ENCODE measurements around the gene WASHC2C.
"Not testable (repeated sequence)": the region's sequence is repeated elsewhere in the genome, so short reads cannot be mapped to it uniquely, and the experiment has no call there.

Gene WASHC2C, protein sequence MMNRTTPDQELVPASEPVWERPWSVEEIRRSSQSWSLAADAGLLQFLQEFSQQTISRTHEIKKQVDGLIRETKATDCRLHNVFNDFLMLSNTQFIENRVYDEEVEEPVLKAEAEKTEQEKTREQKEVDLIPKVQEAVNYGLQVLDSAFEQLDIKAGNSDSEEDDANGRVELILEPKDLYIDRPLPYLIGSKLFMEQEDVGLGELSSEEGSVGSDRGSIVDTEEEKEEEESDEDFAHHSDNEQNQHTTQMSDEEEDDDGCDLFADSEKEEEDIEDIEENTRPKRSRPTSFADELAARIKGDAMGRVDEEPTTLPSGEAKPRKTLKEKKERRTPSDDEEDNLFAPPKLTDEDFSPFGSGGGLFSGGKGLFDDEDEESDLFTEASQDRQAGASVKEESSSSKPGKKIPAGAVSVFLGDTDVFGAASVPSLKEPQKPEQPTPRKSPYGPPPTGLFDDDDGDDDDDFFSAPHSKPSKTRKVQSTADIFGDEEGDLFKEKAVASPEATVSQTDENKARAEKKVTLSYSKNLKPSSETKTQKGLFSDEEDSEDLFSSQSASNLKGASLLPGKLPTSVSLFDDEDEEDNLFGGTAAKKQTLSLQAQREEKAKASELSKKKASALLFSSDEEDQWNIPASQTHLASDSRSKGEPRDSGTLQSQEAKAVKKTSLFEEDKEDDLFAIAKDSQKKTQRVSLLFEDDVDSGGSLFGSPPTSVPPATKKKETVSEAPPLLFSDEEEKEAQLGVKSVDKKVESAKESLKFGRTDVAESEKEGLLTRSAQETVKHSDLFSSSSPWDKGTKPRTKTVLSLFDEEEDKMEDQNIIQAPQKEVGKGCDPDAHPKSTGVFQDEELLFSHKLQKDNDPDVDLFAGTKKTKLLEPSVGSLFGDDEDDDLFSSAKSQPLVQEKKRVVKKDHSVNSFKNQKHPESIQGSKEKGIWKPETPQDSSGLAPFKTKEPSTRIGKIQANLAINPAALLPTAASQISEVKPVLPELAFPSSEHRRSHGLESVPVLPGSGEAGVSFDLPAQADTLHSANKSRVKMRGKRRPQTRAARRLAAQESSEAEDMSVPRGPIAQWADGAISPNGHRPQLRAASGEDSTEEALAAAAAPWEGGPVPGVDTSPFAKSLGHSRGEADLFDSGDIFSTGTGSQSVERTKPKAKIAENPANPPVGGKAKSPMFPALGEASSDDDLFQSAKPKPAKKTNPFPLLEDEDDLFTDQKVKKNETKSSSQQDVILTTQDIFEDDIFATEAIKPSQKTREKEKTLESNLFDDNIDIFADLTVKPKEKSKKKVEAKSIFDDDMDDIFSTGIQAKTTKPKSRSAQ (N-terminal part only)

GRCh38 chr10:45726703-45727420 lies at the start of gene WASHC2C:
TSS of gene WASHC2C (plus strand) at chr10:45727266. CDS start at chr10:45727318, 52 bp downstream.
- peak; percentile 32 to 86 for DNase-seq

- not testable (repeated sequence) for DNase-seq
Observed at GRCh38 chr10:45678467-45678866, 48.6 kb upstream of the WASHC2C start.

- not testable (repeated sequence) for DNase-seq
Observed at GRCh38 chr10:45710200-45710796, 16.8 kb upstream of the WASHC2C start.

DNA sequence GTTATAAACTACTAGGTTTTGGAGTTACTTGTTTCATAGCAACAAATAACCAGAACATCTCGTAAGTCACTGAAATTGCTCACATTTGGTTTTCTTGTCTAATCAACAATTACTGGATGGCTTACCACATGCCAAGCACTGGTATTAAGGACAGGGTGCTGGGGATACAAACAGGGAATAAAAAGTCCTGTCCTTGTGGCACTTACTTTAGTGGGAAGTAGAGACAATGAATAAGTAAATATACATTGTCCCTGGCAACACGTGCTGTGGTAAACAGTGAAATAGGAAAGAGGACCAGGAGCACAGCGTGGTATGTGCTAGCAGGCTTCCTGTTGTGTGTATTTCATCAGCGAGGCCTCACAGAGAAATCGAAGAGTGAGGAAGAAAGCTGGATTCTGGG lies 15.8 kb upstream of the WASHC2C start:
- not testable (repeated sequence) for DNase-seq

GRCh38 chr10:45717053-45717452 lies 10.0 kb upstream of the WASHC2C start:
- not testable (repeated sequence) for DNase-seq

DNA sequence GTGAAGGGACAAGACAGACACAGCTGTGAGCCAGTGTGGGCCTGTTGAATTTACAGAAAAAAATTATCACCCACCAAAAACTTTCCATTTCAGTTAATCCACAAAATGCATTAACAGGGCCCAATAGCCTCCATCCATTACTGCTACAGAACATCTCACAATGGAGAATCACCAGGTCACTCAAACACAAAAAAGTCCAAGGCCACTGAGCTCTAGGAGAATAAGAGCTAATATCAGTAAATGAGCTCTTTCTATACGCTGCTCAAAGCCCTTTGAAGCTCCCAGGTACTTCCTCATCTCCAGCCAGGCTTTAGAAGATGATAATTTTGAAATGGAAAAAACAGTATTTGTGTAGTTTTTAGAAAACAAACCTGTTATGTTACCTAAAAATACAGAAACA lies 9.4 kb upstream of the WASHC2C start:
- DNase-seq, result not testable (repeated sequence)

GRCh38 chr10:45721503-45721902 lies 5.6 kb upstream of the WASHC2C start:
- not testable (repeated sequence) for DNase-seq

- not testable (repeated sequence) for DNase-seq
Observed at GRCh38 chr10:45723851-45724250, 3.2 kb upstream of the WASHC2C start.

DNA sequence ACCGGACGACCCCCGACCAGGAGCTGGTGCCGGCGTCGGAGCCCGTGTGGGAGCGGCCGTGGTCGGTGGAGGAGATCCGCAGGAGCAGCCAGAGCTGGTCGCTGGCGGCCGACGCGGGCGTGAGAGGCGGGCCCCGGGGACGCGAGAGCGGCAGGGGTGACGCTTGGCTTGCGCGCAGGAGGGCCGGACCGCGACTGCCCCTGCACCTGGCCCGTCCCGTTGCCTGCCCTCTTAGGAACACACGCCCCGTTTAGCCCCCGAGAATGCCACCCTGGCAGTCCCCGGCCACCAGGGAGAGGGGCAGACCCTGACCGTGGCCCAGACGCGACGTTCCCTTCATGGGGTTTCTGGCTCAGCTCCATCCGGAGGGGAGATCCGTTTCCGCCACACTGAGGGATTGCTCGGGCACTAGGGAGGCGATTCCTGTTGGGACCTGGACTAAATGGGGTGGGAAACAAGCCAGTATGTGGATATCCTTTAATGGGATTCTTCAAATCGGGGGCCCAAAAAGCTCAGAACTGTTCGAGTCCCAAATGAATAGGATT lies 427 bp downstream of the WASHC2C start:
- not testable (repeated sequence) for DNase-seq

DNA sequence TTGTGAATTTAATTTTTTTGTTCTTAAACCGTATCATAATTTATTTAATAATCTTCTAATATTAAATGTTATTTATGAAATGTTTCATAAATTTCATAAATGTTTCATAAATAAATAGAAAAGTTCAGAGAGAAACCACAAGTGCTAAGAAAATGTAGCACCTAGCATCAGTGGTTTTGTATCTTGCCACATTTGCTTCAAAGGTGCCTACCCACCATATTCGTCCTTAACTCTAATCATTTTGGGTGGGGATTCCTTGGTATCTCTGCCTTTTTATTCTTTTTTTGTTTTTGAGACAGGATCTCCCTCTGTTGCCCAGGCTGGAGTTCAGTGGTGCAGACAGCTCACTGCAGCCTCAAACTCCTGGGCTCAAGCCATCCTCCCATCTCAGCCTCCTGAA lies 7.4 kb downstream of the WASHC2C start:
- not testable (repeated sequence) for DNase-seq

GRCh38 chr10:45734867-45735266 lies 7.8 kb downstream of the WASHC2C start:
- not testable (repeated sequence) for DNase-seq

- not testable (repeated sequence) for DNase-seq
Observed at GRCh38 chr10:45741559-45741958, 14.5 kb downstream of the WASHC2C start.

- DNase-seq, result not testable (repeated sequence)
Observed at GRCh38 chr10:45742014-45742413, 14.9 kb downstream of the WASHC2C start.

GRCh38 chr10:45751141-45751540 lies 24.1 kb downstream of the WASHC2C start:
- DNase-seq, result not testable (repeated sequence)

GRCh38 chr10:45752210-45752609 lies 25.1 kb downstream of the WASHC2C start:
- not testable (repeated sequence) for DNase-seq

- DNase-seq, result not testable (repeated sequence)
Observed at GRCh38 chr10:45753979-45754495, 27.0 kb downstream of the WASHC2C start.

DNA sequence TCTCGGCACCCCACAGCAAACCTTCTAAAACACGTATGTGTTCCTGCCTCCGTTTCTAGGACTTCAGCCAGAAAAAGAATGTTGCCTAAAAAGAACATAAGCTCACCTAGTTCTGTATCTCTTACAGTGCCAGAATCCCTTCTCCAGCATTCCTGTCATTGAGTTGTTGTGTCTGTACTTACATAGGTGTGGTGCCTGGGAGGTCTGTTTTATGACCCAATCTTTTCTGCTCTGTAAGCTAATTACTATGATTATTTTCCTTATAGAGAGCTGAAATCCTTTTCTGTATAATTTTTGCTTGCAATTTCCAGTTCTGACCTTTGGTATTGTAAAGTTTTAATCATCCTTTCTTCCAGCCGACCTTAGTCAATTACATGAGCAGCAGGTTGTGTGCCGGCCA lies 28.0 kb downstream of the WASHC2C start:
- not testable (repeated sequence) for DNase-seq

DNA sequence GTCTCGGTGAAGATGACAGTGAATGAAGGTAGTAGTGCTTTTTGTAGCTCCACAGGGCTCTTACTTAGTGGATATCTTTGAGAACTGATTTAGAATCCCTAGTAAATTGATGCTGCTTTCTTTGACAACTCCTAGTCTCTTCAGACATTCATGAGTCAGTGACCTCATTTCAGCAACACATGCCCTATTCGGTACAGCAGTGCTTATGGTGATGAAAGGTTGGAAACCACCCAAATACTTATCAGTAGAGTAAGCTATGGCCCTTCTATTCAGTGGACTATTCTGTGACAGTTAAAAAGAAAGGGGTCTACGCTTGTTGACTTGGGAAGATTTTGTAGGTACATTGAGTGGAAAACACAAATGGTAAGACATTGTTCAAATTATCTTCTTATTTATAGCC lies 29.0 kb downstream of the WASHC2C start:
- DNase-seq, result not testable (repeated sequence)

GRCh38 chr10:45757661-45758396 lies 30.8 kb downstream of the WASHC2C start:
- not testable (repeated sequence) for DNase-seq

DNA sequence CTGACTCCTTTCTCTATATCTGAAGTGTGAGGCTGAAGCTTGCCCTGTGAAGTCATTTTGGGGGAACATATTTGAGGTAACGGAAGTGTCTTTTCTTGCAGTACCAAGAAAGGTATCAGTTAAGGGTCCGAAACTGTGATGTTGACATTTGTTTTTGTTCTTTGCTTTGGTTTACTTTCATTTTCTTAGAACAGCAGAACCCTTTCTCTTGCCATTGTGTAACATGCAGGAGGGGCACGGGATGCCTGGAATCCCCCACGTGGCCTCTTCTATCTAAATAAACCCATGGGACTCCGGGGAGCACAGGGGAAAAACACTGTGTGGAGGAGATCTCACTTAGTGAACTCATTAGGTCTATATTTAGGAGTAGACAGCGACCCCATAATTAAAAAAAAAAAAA lies 34.6 kb downstream of the WASHC2C start:
- not testable (repeated sequence) for DNase-seq

Data from hippocampal formation (tissue), 2 donors.